ENCODE results near the gene EXOC1.

EXOC1 gene

GRCh38 chr4:55904576-55904975 is 51.1 kb downstream of the EXOC1 start:
- Histone ChIP-seq H3K27ac (ENCODE audit: low read depth, low read length) (no peak overlapping the region), H3K9me3 (ENCODE audit: insufficient read depth, low read length) (no peaks in the 10 kb centered on the region), H3F3A (ENCODE audit: insufficient read depth) (no peaks in the 10 kb centered on the region), H3K9me2 (replicated peaks; ENCODE audit: insufficient read depth, low read length) (no peaks in the 10 kb centered on the region), H3K36me3 (ENCODE audit: low read length) (no peaks in the 10 kb centered on the region), H2AFZ (ENCODE audit: low read depth, low read length, severe bottlenecking) (no peak overlapping the region), H3K27me3 (ENCODE audit: low read length) (no peaks in the 10 kb centered on the region), H3K4me3 (ENCODE audit: insufficient read depth, low read length, poor library complexity, severe bottlenecking) (no peak overlapping the region), H3K79me2 (ENCODE audit: insufficient read depth, low read length) (no peaks in the 10 kb centered on the region), H3K4me2 (ENCODE audit: low read depth, low read length, poor library complexity, severe bottlenecking) (no peak overlapping the region), H3K9ac (ENCODE audit: low read length) (no peak overlapping the region), H4K20me1 (ENCODE audit: low read depth, low read length) (no peaks in the 10 kb centered on the region)
- TF ChIP-seq, protein P1, sequence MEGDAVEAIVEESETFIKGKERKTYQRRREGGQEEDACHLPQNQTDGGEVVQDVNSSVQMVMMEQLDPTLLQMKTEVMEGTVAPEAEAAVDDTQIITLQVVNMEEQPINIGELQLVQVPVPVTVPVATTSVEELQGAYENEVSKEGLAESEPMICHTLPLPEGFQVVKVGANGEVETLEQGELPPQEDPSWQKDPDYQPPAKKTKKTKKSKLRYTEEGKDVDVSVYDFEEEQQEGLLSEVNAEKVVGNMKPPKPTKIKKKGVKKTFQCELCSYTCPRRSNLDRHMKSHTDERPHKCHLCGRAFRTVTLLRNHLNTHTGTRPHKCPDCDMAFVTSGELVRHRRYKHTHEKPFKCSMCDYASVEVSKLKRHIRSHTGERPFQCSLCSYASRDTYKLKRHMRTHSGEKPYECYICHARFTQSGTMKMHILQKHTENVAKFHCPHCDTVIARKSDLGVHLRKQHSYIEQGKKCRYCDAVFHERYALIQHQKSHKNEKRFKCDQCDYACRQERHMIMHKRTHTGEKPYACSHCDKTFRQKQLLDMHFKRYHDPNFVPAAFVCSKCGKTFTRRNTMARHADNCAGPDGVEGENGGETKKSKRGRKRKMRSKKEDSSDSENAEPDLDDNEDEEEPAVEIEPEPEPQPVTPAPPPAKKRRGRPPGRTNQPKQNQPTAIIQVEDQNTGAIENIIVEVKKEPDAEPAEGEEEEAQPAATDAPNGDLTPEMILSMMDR (IDR thresholded peaks at IDR 0.05; ENCODE audit: insufficient read depth, low read length, poor library complexity, severe bottlenecking): no peak
- TF ChIP-seq EZH2phosphoT487 (conservative IDR thresholded peaks at IDR 0.05; ENCODE audit: low read length): no peak

- no peak overlapping the region for H3K4me3 ChIP-seq (ENCODE audit: insufficient read depth, low read length, poor library complexity, severe bottlenecking)
- no peaks in the 10 kb centered on the region for H4K20me1 ChIP-seq (ENCODE audit: low read depth, low read length)
- H3F3A ChIP-seq (ENCODE audit: insufficient read depth): no peaks in the 10 kb centered on the region
- H3K27ac ChIP-seq (ENCODE audit: low read depth, low read length): no peak overlapping the region
- H2AFZ ChIP-seq (ENCODE audit: low read depth, low read length, severe bottlenecking): no peak overlapping the region
- H3K9ac ChIP-seq (ENCODE audit: low read length): no peak overlapping the region
- TF ChIP-seq, protein P1 (IDR thresholded peaks at IDR 0.05; ENCODE audit: insufficient read depth, low read length, poor library complexity, severe bottlenecking): no peak
- no peak for TF ChIP-seq EZH2phosphoT487 (conservative IDR thresholded peaks at IDR 0.05; ENCODE audit: low read length)
- H3K36me3 ChIP-seq (ENCODE audit: low read length): no peaks in the 10 kb centered on the region
- H3K9me3 ChIP-seq (ENCODE audit: insufficient read depth, low read length): no peaks in the 10 kb centered on the region
- no peak overlapping the region for H3K4me2 ChIP-seq (ENCODE audit: low read depth, low read length, poor library complexity, severe bottlenecking)
- H3K79me2 ChIP-seq (ENCODE audit: insufficient read depth, low read length): no peaks in the 10 kb centered on the region
- H3K27me3 ChIP-seq (ENCODE audit: low read length): no peaks in the 10 kb centered on the region
- H3K9me2 ChIP-seq (replicated peaks; ENCODE audit: insufficient read depth, low read length): no peaks in the 10 kb centered on the region
Observed at GRCh38 chr4:55906323-55906722, 52.9 kb downstream of the EXOC1 start.

DNA sequence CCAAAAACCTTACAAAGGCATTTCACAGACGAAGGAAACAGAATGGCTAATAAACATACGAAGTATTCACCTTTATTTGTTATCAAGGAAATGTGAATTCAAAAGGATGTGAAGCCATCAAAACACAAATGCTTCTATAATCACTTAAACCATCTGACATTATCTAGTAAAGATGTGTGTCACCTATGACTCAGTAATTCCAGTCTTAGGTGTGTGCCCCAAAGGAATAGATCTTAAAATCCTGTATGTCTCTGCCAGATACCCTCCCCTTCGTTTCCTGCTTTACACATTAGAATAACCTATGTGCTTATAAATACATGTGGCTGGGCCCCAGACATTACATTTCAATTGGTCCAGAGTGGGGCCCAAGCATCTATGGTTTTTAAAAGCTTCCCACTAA is 53.5 kb downstream of the EXOC1 start:
- no peak overlapping the region for H3K4me3 ChIP-seq (ENCODE audit: insufficient read depth, low read length, poor library complexity, severe bottlenecking)
- no peaks in the 10 kb centered on the region for H3K27me3 ChIP-seq (ENCODE audit: low read length)
- H3K4me2 ChIP-seq (ENCODE audit: low read depth, low read length, poor library complexity, severe bottlenecking): no peak overlapping the region
- no peaks in the 10 kb centered on the region for H3K9me3 ChIP-seq (ENCODE audit: insufficient read depth, low read length)
- H3F3A ChIP-seq (ENCODE audit: insufficient read depth): no peaks in the 10 kb centered on the region
- no peaks in the 10 kb centered on the region for H3K79me2 ChIP-seq (ENCODE audit: insufficient read depth, low read length)
- no peaks in the 10 kb centered on the region for H3K36me3 ChIP-seq (ENCODE audit: low read length)
- H3K9ac ChIP-seq (ENCODE audit: low read length): no peak overlapping the region
- H4K20me1 ChIP-seq (ENCODE audit: low read depth, low read length): no peaks in the 10 kb centered on the region
- H3K27ac ChIP-seq (ENCODE audit: low read depth, low read length): no peak overlapping the region
- H3K9me2 ChIP-seq (replicated peaks; ENCODE audit: insufficient read depth, low read length): no peaks in the 10 kb centered on the region
- H2AFZ ChIP-seq (ENCODE audit: low read depth, low read length, severe bottlenecking): no peak overlapping the region
- TF ChIP-seq, protein P1 (IDR thresholded peaks at IDR 0.05; ENCODE audit: insufficient read depth, low read length, poor library complexity, severe bottlenecking): no peak
- no peak for TF ChIP-seq EZH2phosphoT487 (conservative IDR thresholded peaks at IDR 0.05; ENCODE audit: low read length)

All from SU-DHL-6 (cell line).